T-helper 17 cell (primary cell): ENCODE results near the gene PLCB1. TPM values are rescaled to one million over a fixed set of nuclear protein-coding genes. Genes with fewer than 3 reads are reported as not detected.

Source experiments
- ATAC-seq: fragments of 150-1000 bp; cut with Tn5 transposase; 2 replicates; pipeline ENCODE4 v1.10.0; 2021; ENCODE audit warnings: mild to moderate bottlenecking, moderate library complexity
- DNase-seq, 3 donors: peaks; one replicate each; pipeline versions ENCODE4 v3.0.0 to v3.0.0-alpha.2; 2020 to 2021
- H3K9me3 ChIP-seq: one replicate; pipeline ENCODE4 v1.7.0; 2013; ENCODE audit warnings: low read length, mild to moderate bottlenecking; ENCODE audit not compliant: control insufficient read depth, poor library complexity, severe bottlenecking
- H3K27ac Mint-ChIP-seq: one replicate; pipeline ENCODE4 v1.8.0; 2022; ENCODE audit warnings: mild to moderate bottlenecking, moderate library complexity, mixed read lengths
- H3K27me3 Mint-ChIP-seq: one replicate; pipeline ENCODE4 v1.8.0; 2022; ENCODE audit warnings: mixed read lengths
- H3K36me3 Mint-ChIP-seq: one replicate; pipeline ENCODE4 v1.8.0; 2022; ENCODE audit warnings: low read depth, mixed read lengths
- H3K4me1 Mint-ChIP-seq: one replicate; pipeline ENCODE4 v1.8.0; 2022; ENCODE audit warnings: mild to moderate bottlenecking, mixed read lengths
- H3K4me3 Mint-ChIP-seq: one replicate; pipeline ENCODE4 v1.8.0; 2022; ENCODE audit warnings: mild to moderate bottlenecking, moderate library complexity, mixed read lengths
- total RNA-seq, 4 donors: library from RNA in 2 of 4; stranded (reverse) in 2 of 4; gene quantifications; one replicate each; pipeline ENCODE4 v1.2.3 and lab custom pipeline; 2022 to 2026

The PLCB1 gene
- total RNA-seq, 2 donors from 2014 or later: 19.1 to 23.1 TPM

DNA sequence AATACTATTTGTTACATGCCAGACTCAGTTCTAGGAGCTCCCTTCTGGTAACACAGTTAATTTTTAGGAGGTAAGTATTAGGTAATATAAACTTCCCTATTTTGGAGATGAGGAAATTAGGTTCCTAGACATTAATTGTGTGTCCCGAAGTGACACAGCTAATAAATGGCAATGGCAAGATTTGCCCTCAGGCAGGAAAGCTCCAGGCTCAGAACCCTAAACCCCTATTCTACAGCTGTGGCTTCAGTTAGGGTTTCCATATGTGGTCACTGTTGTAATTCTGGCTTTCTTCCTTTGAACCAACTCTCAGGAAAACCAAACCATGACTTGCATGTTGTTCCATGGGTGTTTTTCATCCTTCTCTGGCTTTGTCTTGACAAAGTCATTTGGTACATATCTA lies 188.2 kb downstream of the PLCB1 start:
- Mint-ChIP-seq H3K27me3 (no peaks in the 10 kb centered on the region), H3K4me3 (no peak overlapping the region), H3K27ac (no peak overlapping the region), H3K36me3 (peaks cover 2% of the 10 kb centered on the region), H3K4me1 (peaks cover 6% of the 10 kb centered on the region)
- no peak for ATAC-seq
- DNase-seq: no peak
- no peaks in the 10 kb centered on the region for H3K9me3 ChIP-seq

DNA sequence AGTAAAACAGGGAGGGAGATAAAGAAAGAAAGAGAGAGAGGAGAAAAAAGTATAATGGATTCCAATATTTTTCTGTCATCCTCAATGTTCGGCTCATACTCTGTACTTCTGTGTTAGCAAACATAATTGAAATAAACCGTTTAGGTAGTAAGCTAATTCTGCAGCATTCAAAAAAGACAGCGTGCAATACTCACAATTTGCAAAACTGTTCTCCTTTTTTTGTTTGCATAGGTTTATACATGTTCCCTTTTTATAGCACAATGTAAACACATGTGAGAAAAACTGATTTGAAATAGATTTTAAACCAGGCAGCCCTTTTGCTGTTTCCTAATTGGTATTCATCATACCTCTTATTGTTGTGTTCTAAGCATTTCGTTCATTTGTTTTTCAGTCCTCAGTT lies 188.9 kb downstream of the PLCB1 start:
- H3K27ac Mint-ChIP-seq: no peak overlapping the region

DNA sequence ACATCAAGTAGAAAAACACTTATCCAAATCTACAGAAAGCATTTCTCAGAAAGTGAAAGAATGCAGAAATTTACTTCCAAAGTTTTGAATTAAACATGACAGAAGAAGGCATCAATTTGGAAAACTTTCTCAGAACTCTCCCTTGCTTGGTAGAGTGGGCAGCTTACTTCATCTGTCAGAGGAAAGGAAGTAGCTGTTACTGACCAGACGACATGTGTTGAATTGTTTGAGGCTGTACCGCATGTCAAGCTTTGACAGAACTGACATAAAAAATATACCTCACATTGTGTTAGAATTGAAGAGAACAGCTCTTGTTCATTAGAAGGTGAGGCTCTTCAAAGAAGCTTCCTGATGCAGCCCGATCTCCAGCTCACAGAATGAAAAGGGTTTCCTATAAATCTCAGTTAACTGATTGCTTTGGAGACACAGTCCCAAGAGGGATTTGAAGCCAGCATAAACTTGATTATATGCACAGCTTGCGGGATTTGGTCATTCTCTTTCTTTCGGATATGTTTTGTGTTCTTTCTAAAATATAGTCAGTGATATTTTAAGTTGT lies 190.7 kb downstream of the PLCB1 start:
- H3K9me3 ChIP-seq: no peaks in the 10 kb centered on the region
- H3K27ac Mint-ChIP-seq: no peak overlapping the region
- no peak for DNase-seq
- no peaks in the 10 kb centered on the region for H3K27me3 Mint-ChIP-seq
- H3K4me1 Mint-ChIP-seq: peaks cover 6% of the 10 kb centered on the region
- H3K36me3 Mint-ChIP-seq: peaks cover 2% of the 10 kb centered on the region
- no peak overlapping the region for H3K4me3 Mint-ChIP-seq
- no peak for ATAC-seq

More for the DNA sequence above, 188.9 kb downstream of the PLCB1 start:
- H3K4me1 Mint-ChIP-seq: peaks cover 6% of the 10 kb centered on the region
- DNase-seq: no peak
- ATAC-seq: no peak
- H3K27me3 Mint-ChIP-seq: no peaks in the 10 kb centered on the region
- H3K36me3 Mint-ChIP-seq: peaks cover 2% of the 10 kb centered on the region
- H3K4me3 Mint-ChIP-seq: no peak overlapping the region
- no peaks in the 10 kb centered on the region for H3K9me3 ChIP-seq

DNA sequence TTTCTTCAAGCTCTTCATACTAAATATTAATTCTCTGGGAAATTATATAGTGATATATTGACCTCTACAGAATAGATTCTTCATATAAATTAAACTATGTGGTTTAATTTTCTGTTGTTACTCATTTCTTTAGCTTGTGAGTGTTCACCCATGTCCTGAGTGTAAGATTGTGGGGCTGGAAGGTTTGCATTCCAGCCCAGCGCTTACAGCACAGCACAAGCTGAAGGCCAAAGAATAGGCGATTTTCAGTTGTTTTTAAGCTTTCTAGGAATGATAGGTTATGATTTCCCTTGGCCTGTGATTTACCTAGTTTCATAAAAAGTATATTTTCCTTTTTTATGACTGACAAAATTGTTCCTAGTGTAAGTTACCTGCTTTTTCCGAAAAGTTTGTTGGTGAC lies 194.1 kb downstream of the PLCB1 start:
- ATAC-seq (no peak), DNase-seq (no peak)
- no peaks in the 10 kb centered on the region for H3K9me3 ChIP-seq
- Mint-ChIP-seq H3K36me3 (no peaks in the 10 kb centered on the region), H3K4me3 (no peak overlapping the region), H3K4me1 (peaks cover 5% of the 10 kb centered on the region), H3K27ac (no peak overlapping the region), H3K27me3 (no peaks in the 10 kb centered on the region)

DNA sequence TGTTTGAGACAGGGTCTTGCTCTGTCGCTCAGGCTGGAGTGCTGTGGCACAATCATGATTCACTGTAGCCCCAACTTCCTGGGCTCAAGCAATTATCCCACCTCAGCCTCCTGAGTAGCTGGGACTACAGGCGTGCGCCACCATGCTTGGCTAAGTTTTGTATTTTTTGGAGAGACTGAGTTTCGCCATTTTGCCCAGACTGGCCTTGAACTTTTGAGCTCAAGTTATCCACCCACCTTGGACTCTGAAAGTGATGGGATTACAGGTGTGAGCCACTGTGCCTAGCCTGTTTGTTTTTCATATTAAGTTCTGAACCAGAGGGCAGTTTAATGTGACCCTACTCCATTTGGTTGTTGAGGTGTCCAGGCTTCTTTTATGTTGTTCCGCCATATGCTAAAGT lies 194.8 kb downstream of the PLCB1 start:
- H3K27me3 Mint-ChIP-seq: no peaks in the 10 kb centered on the region
- H3K9me3 ChIP-seq: no peaks in the 10 kb centered on the region
- H3K4me1 Mint-ChIP-seq: peaks cover 5% of the 10 kb centered on the region
- DNase-seq: no peak
- ATAC-seq: no peak
- no peaks in the 10 kb centered on the region for H3K36me3 Mint-ChIP-seq
- H3K27ac Mint-ChIP-seq: no peak overlapping the region
- no peak overlapping the region for H3K4me3 Mint-ChIP-seq

DNA sequence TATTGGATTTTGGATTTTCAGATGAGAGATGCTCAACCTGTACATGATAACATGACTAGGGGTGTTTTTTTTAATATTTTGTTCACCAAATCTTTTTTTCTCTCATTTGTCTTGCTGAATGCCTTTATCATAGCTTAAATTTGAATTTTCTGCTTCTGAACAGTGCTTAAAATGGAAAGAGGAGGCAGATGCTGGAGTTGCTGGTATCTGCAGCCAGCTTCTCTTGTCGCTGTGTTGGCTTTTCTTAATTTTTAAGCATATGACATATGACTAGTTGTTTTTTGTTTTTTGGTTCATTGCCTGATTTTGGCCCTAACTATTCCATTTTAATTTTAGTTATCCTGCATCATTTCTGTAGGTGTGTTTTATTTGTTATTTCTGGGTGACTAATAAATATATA lies 196.1 kb downstream of the PLCB1 start:
- Mint-ChIP-seq H3K36me3 (no peaks in the 10 kb centered on the region), H3K4me3 (no peak overlapping the region), H3K27ac (no peak overlapping the region), H3K27me3 (no peaks in the 10 kb centered on the region), H3K4me1 (peaks cover 2% of the 10 kb centered on the region)
- DNase-seq (no peak), ATAC-seq (no peak)
- H3K9me3 ChIP-seq: no peaks in the 10 kb centered on the region

DNA sequence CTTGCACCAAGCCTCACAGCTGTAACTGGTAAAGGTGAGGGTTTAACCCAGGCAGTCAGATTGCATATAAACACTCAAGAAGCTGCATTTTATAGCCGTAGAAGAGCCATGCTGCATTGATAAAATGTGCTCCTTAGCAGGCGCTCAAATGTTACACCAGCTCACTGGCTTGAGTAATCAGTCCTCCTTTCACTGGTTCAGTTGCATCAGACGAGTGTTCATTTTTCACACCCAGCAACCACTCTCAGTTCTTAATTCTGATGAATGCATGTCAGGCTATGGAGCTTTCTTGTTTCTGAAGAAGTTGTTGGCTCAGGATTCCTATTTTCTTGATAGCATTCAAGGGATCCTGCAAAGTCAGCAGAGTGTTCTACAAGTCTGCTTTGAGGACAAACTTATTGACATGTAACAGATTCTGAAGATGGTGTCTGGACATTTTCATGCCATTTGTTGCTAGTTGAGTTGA lies 198.3 kb downstream of the PLCB1 start:
- no peak overlapping the region for H3K4me3 Mint-ChIP-seq
- peaks cover 2% of the 10 kb centered on the region for H3K4me1 Mint-ChIP-seq
- DNase-seq: no peak
- no peaks in the 10 kb centered on the region for H3K9me3 ChIP-seq
- H3K27me3 Mint-ChIP-seq: no peaks in the 10 kb centered on the region
- H3K27ac Mint-ChIP-seq: no peak overlapping the region
- ATAC-seq: no peak
- no peaks in the 10 kb centered on the region for H3K36me3 Mint-ChIP-seq

DNA sequence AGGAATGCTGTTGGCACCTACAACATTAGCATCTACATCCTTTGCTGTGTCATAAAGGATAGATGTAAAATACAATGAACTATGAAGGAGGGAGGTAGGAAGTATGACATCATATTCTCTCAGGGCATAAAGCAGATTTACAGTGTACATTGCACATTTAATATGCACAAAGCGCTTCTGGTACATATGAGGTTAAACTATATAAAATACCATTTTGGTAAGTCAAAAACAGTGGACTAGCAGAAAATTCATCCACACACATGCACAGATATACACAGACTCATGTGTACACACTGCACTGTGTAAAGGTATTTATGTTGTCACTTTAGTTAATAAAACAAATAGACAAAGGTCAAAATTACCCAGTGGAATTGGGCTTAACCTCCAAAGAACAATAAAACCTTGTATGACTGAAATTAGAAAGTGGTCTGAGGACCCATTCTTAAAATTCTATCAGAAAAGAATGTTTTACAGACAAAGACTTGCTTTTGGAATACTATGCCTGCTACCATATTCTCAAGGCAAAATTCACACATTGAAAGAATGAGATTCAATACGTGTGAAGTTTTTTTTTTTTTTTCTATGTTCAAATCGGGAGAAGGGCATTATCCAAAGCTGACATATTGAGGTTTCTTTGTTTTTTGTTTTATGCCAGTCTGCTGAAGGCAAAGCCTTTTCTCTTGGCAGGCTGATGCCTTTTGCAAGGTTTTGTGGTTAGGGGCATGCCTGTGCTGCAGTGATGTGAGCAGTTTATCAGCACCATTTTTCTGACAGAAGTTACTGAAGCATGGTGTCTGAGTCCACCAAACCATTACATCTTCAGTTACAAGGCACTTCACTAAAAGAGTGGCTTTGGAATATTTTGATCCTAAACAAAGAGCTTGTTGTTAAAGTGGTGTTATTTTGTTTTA lies 199.0 kb downstream of the PLCB1 start:
- no peaks in the 10 kb centered on the region for H3K36me3 Mint-ChIP-seq
- DNase-seq (no peak), ATAC-seq (no peak)
- no peak overlapping the region for H3K4me3 Mint-ChIP-seq
- no peaks in the 10 kb centered on the region for H3K27me3 Mint-ChIP-seq
- H3K9me3 ChIP-seq: no peaks in the 10 kb centered on the region
- peaks cover 2% of the 10 kb centered on the region for H3K4me1 Mint-ChIP-seq
- H3K27ac Mint-ChIP-seq: no peak overlapping the region

DNA sequence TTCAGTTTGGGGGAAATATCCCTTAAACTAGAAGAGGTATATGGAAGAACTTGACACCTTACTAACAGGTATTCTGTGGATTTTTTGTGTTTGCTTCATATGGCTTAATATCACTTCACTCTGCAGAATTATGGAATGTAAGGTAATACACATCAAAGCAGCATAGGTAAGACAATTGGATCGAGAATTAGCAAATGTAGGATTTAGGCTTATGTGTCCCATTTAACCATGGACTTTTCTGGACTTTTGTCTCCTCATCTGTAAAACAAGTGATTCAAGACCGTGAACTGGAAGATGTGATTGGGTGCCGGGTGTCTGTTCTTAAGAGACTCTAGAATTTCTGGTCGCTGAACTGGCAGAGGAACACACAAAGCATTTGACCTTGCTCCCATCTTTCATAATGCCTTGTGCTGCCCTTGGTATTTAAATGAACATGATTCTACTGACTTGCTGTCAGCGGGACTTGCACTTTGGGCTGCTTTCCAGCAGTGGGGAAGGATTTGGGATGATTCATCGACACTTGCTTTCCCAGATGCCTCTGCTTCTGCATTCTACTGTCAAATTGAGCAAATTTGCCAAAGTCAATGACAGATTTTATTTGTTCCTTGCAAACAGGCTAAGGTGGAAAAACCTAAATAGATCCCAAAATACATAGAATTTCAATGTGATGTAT lies 199.8 kb downstream of the PLCB1 start:
- ATAC-seq (no peak), DNase-seq (no peak)
- no peaks in the 10 kb centered on the region for H3K9me3 ChIP-seq
- H3K27me3 Mint-ChIP-seq: no peaks in the 10 kb centered on the region
- no peak overlapping the region for H3K4me3 Mint-ChIP-seq
- peaks cover 2% of the 10 kb centered on the region for H3K4me1 Mint-ChIP-seq
- no peak overlapping the region for H3K27ac Mint-ChIP-seq
- no peaks in the 10 kb centered on the region for H3K36me3 Mint-ChIP-seq

DNA sequence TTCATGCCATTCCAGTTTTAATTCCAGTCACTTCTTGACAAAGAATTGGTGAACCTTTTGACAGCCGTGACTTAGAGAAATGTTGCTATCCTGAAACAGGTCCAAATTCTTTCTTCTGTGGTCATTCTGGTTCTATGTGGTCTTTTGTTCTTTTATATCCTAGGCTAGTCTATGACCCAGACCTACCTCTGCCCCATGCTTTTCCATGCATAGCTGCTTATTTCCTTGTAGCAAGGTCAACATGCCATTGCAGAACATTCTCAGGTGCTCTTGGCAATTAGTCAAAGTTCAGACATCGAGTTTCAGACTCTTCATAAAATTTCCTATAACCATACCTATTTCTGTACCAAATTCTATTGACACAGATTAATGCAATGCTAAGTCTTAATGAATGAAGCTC lies 202.6 kb downstream of the PLCB1 start:
- H3K9me3 ChIP-seq: no peaks in the 10 kb centered on the region
- ATAC-seq: no peak
- Mint-ChIP-seq H3K4me1 (peaks cover 2% of the 10 kb centered on the region), H3K27me3 (no peaks in the 10 kb centered on the region), H3K4me3 (no peak overlapping the region), H3K27ac (no peak overlapping the region), H3K36me3 (no peaks in the 10 kb centered on the region)
- no peak for DNase-seq

DNA sequence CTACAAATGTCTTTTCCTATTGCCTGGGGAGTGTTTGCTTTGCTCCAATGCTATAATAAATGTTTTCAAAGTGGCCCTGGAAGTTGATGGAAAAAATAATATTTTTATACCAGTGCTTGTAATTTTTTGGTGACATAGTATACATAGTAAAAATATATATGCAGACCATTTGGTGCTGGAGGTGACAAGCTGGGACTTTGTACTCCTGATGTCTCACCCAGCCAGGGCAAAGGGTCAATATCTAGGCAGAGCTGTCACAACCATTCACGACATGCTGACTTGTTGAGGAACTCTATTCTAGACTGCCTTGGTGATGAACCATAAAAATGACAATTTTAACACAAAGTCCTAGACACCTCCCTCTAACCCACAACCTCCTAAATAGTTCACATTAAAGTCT lies 203.0 kb downstream of the PLCB1 start:
- no peak for ATAC-seq
- H3K36me3 Mint-ChIP-seq: no peaks in the 10 kb centered on the region
- no peaks in the 10 kb centered on the region for H3K9me3 ChIP-seq
- DNase-seq: no peak
- H3K4me3 Mint-ChIP-seq: no peak overlapping the region
- no peaks in the 10 kb centered on the region for H3K27me3 Mint-ChIP-seq
- no peak overlapping the region for H3K27ac Mint-ChIP-seq
- no peaks in the 10 kb centered on the region for H3K4me1 Mint-ChIP-seq

DNA sequence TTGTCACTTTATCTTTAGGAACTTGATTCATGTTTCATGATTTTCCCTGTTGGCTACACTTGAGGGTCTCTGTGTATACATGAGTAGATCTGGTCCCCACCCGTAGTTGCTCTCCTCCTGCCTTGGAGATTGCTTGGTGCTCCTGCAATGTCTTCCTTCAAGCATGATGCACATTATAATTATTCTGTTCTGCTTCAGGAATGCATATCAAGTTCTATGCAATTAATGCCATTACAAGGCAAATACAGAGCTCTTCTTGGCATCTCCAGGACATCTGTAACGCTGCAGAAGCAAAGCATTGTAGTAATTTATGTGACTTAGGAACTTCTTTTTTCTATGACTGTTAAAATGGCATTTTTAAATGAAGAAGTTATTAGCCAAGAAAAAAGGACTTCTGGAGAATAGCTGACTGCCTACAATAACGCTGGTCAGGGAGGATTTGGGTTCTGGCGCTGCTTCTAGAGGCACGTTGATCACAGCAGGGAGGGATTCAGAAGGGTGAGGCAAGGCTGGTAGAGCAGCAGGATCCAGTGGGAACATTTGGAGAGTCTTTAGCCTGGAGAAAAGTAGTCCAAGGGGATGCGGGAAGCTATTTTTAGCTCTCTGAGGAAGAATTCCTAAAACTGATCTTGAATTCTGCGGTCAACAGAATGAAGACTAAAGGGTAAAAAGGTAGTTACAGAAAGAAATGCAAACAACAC lies 203.6 kb downstream of the PLCB1 start:
- Mint-ChIP-seq H3K27ac (no peak overlapping the region), H3K36me3 (no peaks in the 10 kb centered on the region), H3K27me3 (no peaks in the 10 kb centered on the region), H3K4me3 (no peak overlapping the region), H3K4me1 (no peaks in the 10 kb centered on the region)
- no peaks in the 10 kb centered on the region for H3K9me3 ChIP-seq
- DNase-seq: no peak
- ATAC-seq: no peak

DNA sequence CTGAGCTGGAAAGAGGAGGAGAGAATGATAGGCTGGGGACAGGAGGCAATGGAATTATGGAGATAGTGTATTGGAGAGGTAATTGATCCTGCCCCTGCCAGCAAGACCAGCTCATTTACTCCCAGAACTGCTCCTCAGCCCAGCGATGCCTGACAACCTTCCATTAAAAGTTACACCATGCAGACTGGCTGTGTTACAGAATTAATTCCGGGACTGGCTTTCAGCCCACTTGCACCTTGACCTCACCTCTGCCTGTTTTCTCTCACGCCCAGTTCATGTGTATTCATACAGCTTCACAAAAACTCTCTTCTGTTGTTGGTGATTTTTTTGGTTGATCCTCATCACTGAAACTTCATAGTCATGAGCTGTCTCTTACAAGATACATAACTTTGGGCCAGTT lies 207.3 kb downstream of the PLCB1 start:
- Mint-ChIP-seq H3K4me3 (no peak overlapping the region), H3K4me1 (no peaks in the 10 kb centered on the region), H3K27ac (no peak overlapping the region), H3K36me3 (peaks cover 3% of the 10 kb centered on the region), H3K27me3 (no peaks in the 10 kb centered on the region)
- no peak for ATAC-seq
- H3K9me3 ChIP-seq: no peaks in the 10 kb centered on the region
- DNase-seq: no peak
